Measurements from ENCODE around the gene DAPK2. TPM values are rescaled to one million over a fixed set of nuclear protein-coding genes. Genes with fewer than 3 reads are reported as not detected.
"Not testable (repeated sequence)": the region's sequence is repeated elsewhere in the genome, so short reads cannot be mapped to it uniquely, and the experiment has no call there.

Gene DAPK2
- 1 to 10 TPM in 1 of 2 donors, under 1 TPM in 1; 0.76 to 8.1 TPM for total RNA-seq

DNA sequence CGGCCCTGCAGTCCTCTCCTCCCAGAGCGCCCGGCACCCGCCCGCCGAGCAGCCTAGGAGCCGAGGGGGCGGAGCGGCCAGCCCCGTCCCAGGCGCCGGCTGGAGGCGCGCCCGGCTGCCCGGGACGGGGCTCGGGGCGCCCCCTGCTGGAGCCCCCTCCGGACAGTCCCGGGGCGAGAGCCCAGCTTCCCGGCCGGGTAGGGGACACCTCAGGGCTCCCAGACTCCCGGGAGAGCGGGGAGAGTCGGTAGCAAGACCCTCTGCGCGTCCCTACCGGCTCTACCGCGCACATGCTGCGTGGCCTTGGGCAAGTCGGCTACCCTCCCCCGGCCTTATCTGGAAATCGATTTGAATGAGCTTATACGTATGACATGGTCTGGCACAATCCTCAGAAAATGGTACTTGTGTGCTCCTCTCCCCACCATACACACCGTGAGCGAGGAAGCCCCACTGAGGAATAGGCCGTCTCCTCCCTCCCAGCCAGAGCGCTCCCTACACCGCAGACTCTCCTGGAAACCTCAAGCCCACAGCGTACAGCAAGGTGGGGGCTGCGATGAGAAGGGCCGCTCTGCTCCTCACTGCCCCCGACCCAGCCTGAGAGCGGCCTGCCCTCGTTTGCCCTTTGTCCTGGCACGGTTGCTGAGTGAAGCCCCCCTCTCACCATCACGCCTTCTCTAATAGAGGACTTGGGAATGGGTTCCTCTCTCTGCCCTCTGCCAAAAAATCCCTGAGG, at the start of gene DAPK2:
TSS of gene DAPK2 (minus strand) at position 65 of the 733 bp plus-strand sequence. CDS start 6,224 bp downstream, outside the sequence.
- H3K27me3 Mint-ChIP-seq: peaks cover 0 to 15% of the 10 kb centered on the region in 2 donors
- H3K9me3 Mint-ChIP-seq: no peaks in the 10 kb centered on the region
- H3K36me3 Mint-ChIP-seq: no peaks in the 10 kb centered on the region
- peak; percentile 92 to 94 for ATAC-seq
- DNase-seq (ENCODE audit: low spot score): peak; percentile 77
- H3K4me1 Mint-ChIP-seq (ENCODE audit: low read depth in 2 of 2): peaks cover 5 to 7% of the 10 kb centered on the region in 2 donors
- peak within 1 kb of the TSS; percentile 74 for H3K4me3 Mint-ChIP-seq
- peak within 1 kb of the TSS in 1 of 2 donors; percentile 47 for H3K27ac Mint-ChIP-seq

GRCh38 chr15:64095431-64095794, 49.1 kb upstream of the DAPK2 start:
- Mint-ChIP-seq H3K36me3 (peaks cover 4% of the 10 kb centered on the region), H3K27ac (peak overlapping the region; percentile 99), H3K27me3 (no peaks in the 10 kb centered on the region), H3K4me1 (ENCODE audit: low read depth in 2 of 2) (peaks cover 54 to 57% of the 10 kb centered on the region in 2 donors), H3K4me3 (peak overlapping the region; percentile 100), H3K9me3 (no peaks in the 10 kb centered on the region)
- no peak for ATAC-seq
- DNase-seq (ENCODE audit: low spot score): no peak

DNA sequence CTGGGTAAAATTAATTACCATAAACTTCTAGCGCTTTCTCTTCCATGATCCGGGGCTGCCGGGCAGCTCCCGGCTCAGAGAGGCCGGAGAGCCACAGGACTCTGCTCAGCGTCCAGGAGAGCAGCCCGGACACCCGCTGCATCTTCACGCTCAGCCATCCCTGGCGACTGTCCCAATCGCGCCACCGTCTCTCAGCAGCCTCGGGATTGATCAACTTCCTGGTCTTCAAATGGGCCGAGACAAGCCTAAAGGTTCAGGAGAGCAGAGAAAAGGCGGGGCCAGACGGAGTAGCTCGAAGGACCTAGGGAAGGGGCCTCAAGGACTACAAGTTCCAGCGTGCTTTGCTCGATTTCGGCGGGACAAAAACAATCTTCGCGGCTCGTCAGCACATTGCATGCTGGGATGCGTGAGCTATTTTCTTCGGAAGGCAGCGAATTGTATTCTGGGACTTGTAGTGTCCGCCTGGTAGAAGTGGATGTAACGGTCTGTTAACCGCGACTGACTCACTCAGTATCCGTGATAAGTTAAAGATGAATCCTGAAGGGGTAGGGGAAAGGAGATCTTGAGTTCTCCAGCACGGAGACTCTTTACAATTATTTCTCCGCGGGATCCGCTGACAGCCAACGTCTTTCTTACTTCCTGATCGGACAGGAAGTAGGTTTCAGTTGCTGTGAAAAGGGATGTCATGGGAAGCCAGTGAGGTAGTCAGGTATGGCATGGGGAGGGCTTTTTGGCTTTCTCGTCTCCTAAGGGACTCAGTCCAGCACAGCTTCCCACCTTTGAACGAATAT, 47.5 kb upstream of the DAPK2 start, which contains the start of gene CIAO2A:
TSS of gene CIAO2A (minus strand) at position 212 of the 791 bp plus-strand sequence. CDS start at position 142, 70 bp downstream.
- Mint-ChIP-seq H3K27me3 (no peaks in the 10 kb centered on the region), H3K36me3 (peaks cover 11% of the 10 kb centered on the region), H3K9me3 (no peaks in the 10 kb centered on the region), H3K4me1 (ENCODE audit: low read depth in 2 of 2) (peaks cover 57 to 61% of the 10 kb centered on the region in 2 donors), H3K27ac (peak within 1 kb of the TSS; percentile 99), H3K4me3 (peak within 1 kb of the TSS; percentile 100)
- DNase-seq (ENCODE audit: low spot score) (peak; percentile 96), ATAC-seq (peak; percentile 89 to 92)

DNA sequence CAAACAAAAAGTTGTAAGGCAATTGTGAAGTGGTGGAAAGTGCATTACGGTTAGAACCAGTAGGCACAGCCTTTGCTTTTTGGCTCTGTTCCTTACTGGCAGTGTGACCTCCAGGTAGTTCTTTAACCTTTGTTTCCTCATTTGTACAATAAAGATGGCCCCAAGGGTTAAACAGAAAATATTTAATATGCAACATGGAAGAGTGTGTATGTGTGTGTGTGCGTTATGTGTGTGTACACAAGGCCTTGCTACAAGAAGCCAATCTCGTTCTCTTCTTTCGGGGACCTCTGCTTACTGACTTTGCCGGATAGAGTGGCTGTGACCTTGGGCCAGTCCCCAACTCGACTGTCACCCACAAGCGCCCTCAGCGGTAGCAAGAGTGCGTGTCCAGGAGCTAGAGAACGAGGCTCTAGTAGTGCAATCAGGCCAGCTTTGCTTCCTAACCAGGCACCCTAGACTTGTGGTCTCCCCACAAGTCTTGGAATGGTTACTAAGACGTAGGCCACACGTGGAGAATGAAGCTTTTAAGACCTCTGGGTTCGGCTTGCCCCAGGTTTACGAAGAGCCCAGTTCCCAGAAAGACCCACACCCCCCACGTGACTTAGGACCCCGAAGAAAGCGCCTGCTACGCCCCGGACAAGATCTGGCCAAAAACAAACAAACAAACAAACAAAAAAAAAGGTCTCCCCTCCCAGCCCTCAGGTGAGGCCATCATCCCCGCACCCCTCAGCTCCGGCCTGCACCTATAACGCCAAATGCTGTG, 46.8 kb upstream of the DAPK2 start:
- Mint-ChIP-seq H3K27ac (peak overlapping the region; percentile 99), H3K4me3 (peak overlapping the region; percentile 100), H3K4me1 (ENCODE audit: low read depth in 2 of 2) (peaks cover 54 to 58% of the 10 kb centered on the region in 2 donors), H3K27me3 (no peaks in the 10 kb centered on the region), H3K36me3 (peaks cover 13% of the 10 kb centered on the region), H3K9me3 (no peaks in the 10 kb centered on the region)
- DNase-seq (ENCODE audit: low spot score) (peak; percentile 68), ATAC-seq (peak in 1 of 2 donors; percentile 48)

DNA sequence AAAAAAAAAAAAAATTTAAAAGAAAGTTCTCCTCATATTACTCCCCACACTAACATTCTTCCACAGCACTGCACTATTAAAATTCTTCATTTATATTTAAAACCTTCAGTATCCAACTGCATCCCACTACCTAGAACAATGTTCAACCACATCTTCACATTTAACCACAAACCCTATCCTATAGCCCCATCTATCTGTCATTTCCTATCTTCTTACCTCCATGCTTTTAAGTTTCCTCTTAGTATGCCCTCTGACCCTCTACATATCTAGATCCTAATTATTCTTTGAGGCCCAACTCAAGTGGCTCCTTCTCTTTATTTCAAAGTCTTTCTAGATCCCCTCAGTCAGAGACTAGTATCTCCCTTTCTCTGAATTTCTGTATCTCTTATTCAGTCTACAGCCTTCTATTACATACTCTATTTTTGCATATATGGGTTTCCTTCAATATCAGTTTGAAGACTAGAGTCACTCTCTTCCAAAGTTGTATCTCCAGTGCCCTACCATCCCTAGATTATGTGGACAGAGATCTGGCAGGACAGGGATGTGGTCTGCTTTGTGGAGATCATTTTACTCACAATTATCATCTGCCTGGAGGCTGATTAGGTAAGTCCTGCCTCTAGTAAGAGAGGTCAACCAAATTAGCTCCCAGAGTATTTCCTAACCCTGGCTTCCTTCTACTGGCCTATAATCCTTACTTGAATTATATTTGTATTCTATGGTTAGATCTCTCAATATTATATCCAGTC, 46.0 kb upstream of the DAPK2 start:
- Mint-ChIP-seq H3K9me3 (no peaks in the 10 kb centered on the region), H3K36me3 (peaks cover 17% of the 10 kb centered on the region), H3K27me3 (no peaks in the 10 kb centered on the region), H3K27ac (peak overlapping the region; percentile 99), H3K4me3 (peak overlapping the region; percentile 100), H3K4me1 (ENCODE audit: low read depth in 2 of 2) (peaks cover 47 to 50% of the 10 kb centered on the region in 2 donors)
- DNase-seq (ENCODE audit: low spot score) (no peak), ATAC-seq (no peak)

DNA sequence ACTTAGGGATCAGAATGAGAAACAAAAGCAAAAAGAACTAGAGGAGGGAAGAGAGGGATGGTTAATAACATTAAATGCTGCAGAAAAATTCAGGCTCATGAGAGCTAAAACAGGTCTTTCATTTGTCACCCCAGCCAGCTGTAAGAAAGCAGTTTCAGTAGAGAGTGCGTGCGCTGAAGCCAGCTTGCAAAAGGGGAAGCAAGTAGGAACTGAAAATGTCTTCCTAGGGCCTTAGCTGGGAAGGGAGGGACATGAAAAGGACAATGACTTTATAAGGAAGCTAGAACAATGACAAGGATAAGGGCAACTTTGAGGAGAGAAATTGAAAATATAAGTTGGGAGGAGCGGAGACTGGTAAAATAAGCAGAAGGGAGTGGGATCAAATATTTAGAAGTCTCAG, 44.2 kb upstream of the DAPK2 start:
- no peak overlapping the region for H3K27ac Mint-ChIP-seq
- no peaks in the 10 kb centered on the region for H3K9me3 Mint-ChIP-seq
- DNase-seq (ENCODE audit: low spot score) (no peak), ATAC-seq (no peak)
- H3K4me3 Mint-ChIP-seq: peak overlapping the region; percentile 4
- H3K4me1 Mint-ChIP-seq (ENCODE audit: low read depth in 2 of 2): peaks cover 37 to 40% of the 10 kb centered on the region in 2 donors
- no peaks in the 10 kb centered on the region for H3K27me3 Mint-ChIP-seq
- peaks cover 17% of the 10 kb centered on the region for H3K36me3 Mint-ChIP-seq

DNA sequence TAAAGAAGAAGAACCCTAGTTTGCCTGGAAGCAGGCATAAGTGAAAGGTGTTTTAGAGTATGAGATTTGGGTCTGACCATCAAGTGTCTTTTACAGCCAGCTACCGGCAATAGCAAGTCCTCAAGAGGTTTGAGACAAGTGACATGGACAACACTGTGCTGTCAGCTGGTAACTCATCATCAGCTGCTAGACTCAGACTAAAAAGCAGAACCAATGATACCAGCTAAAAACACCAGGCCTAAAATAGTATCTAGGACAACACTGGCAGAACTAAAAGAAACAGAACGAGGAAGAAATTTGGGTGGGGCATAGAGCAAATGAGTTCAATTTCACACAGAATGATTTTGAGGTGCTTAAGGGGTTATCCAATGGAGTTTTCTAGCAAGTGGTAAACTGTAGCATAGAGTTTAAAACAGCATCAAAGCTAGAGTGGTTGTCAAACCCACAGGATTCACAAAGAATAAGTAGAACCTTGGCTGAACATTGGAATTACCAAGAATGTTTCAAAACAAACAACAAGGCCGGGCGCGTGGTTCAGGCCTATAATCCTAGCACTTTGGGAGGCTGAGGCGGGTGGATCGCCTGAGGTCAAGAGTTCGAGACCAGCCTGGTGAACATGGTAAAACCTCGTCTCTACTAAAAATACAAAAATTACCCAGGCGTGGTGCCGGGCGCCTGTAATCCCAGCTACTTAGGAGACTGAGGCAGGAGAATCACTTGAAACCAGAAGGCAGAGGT, 43.4 kb upstream of the DAPK2 start:
- ATAC-seq: no peak
- Mint-ChIP-seq H3K4me1 (ENCODE audit: low read depth in 2 of 2) (peaks cover 29 to 32% of the 10 kb centered on the region in 2 donors), H3K27ac (no peak overlapping the region), H3K9me3 (no peaks in the 10 kb centered on the region), H3K36me3 (peaks cover 17% of the 10 kb centered on the region), H3K4me3 (no peak overlapping the region), H3K27me3 (no peaks in the 10 kb centered on the region)
- no peak for DNase-seq (ENCODE audit: low spot score)

- ATAC-seq (no peak), DNase-seq (ENCODE audit: low spot score) (no peak)
- Mint-ChIP-seq H3K4me1 (ENCODE audit: low read depth in 2 of 2) (no peaks in the 10 kb centered on the region), H3K4me3 (no peak overlapping the region), H3K27me3 (no peaks in the 10 kb centered on the region), H3K9me3 (no peaks in the 10 kb centered on the region), H3K27ac (no peak overlapping the region), H3K36me3 (peaks cover 1% of the 10 kb centered on the region)
Measured at GRCh38 chr15:64082757-64083156, 36.5 kb upstream of the DAPK2 start.

DNA sequence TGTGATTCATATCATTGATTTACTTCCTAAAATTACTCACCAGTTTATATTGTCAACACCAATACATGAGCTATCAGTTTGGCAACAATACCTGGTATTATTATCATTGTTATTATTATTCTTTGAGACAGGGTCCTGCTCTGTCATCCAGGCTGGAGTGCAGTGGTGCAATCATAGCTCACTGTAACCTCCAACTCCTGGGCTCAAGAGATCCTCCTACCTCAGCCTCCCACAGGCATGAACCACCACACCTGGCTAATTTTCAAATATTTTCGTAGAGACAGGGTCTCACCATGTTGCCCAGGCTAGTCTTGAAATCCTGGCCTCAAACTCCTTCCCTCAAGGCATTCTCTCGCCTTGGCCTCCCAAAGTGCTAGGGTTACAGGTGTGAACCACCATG, 27.2 kb upstream of the DAPK2 start:
- DNase-seq (ENCODE audit: low spot score); H3K4me1 Mint-ChIP-seq (ENCODE audit: low read depth in 2 of 2); H3K4me3 Mint-ChIP-seq; H3K36me3 Mint-ChIP-seq; H3K27me3 Mint-ChIP-seq; H3K9me3 Mint-ChIP-seq; ATAC-seq; H3K27ac Mint-ChIP-seq: not testable (repeated sequence)

- ATAC-seq: no peak
- H3K27ac Mint-ChIP-seq: no peak overlapping the region
- H3K27me3 Mint-ChIP-seq: no peaks in the 10 kb centered on the region
- no peak overlapping the region for H3K4me3 Mint-ChIP-seq
- no peak for DNase-seq (ENCODE audit: low spot score)
- peaks cover 10% of the 10 kb centered on the region for H3K36me3 Mint-ChIP-seq
- H3K9me3 Mint-ChIP-seq: no peaks in the 10 kb centered on the region
- peaks cover 6 to 7% of the 10 kb centered on the region in 2 donors for H3K4me1 Mint-ChIP-seq (ENCODE audit: low read depth in 2 of 2)
Measured at GRCh38 chr15:64072812-64073211, 26.5 kb upstream of the DAPK2 start.

DNA sequence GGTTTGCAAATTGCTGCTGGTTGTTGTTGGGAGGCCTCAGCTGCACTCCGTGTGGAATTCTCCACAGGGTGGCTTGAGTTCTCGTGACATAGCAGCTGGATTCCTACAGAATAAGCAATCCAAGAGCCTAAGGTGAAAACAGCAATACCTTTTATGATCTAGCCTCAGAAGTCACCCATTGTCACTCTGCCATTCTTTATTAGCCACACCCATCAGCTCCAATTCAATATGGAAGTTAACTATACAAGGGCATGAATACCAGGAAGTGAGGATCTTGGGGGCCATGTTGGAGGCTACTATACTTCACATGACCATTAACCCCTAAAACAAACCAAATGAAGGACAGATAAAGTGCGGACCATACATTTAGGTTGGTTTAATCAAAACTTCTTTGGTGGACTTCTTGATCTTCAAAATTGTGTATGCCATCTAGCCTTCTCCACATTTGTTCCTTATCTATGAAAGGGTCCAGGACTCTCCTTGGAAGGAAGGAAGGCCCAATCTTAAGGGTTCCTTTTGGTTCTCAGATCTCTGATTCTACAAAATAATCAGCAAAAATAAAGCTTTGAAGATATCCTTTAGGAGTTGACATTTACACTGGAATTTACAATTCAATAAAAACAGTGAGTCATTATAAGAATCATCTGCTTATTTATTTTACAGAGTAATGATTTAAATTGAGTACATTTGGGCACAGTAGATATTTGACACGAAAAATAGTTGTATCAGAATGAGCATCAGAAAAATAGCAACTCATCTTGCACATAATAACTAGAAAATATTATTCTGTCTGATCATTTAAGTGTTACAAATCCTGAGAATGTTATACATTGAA, 25.9 kb upstream of the DAPK2 start:
- DNase-seq (ENCODE audit: low spot score): no peak
- Mint-ChIP-seq H3K9me3 (no peaks in the 10 kb centered on the region), H3K27ac (no peak overlapping the region), H3K4me1 (ENCODE audit: low read depth in 2 of 2) (peaks cover 10 to 12% of the 10 kb centered on the region in 2 donors), H3K27me3 (no peaks in the 10 kb centered on the region), H3K4me3 (no peak overlapping the region), H3K36me3 (peaks cover 10% of the 10 kb centered on the region)
- ATAC-seq: no peak

All from natural killer cell treated with Interleukin-12 subunit alpha and Interleukin-12 subunit beta and Interleukin-15 and Interleukin-18, amount 100 ng/mL, for 72 hours (primary cell).